Mesothelial cell of epicardium (in vitro differentiated cells): Measurements from ENCODE around the gene IRS1. TPM values are rescaled to one million over a fixed set of nuclear protein-coding genes. Genes with fewer than 3 reads are reported as not detected.

Experiments
- DNase-seq, 2 experiments: peaks; one replicate each; pipeline ENCODE4 v3.0.0; 2021; ENCODE audit warnings: low spot score in 2 of 2; ENCODE audit not compliant: unreplicated experiment in 2 of 2
- H3K27ac Mint-ChIP-seq: 2 replicates; pipeline ENCODE4 v1.8.0; 2021; ENCODE audit warnings: mixed read lengths
- H3K27me3 Mint-ChIP-seq: 2 replicates; pipeline ENCODE4 v1.8.0; 2021; ENCODE audit warnings: low read depth, mixed read lengths
- H3K36me3 Mint-ChIP-seq: 2 replicates; pipeline ENCODE4 v1.8.0; 2021; ENCODE audit warnings: mixed read lengths
- H3K4me1 Mint-ChIP-seq: 2 replicates; pipeline ENCODE4 v1.8.0; 2021; ENCODE audit warnings: mixed read lengths
- H3K4me3 Mint-ChIP-seq: 2 replicates; pipeline ENCODE4 v1.8.0; 2021; ENCODE audit warnings: mild to moderate bottlenecking, moderate library complexity, mixed read lengths
- H3K9me3 Mint-ChIP-seq: 2 replicates; pipeline ENCODE4 v1.8.0; 2021; ENCODE audit warnings: mixed read lengths
- total RNA-seq: library from RNA; stranded (reverse); gene quantifications from 3 replicates; pipeline ENCODE4 v1.2.1, GENCODE V29; 2021
- TF ChIP-seq, protein P1 (sequence below): fragments of 200-600 bp; sonication (generic); IDR thresholded peaks from one replicate; pipeline ENCODE4 v1.5.0; 2021; ENCODE audit warnings: antibody characterized with exemption; ENCODE audit not compliant: unreplicated experiment

The IRS1 gene
- total RNA-seq, 1 donor from 2014 or later: 64.2 TPM

DNA sequence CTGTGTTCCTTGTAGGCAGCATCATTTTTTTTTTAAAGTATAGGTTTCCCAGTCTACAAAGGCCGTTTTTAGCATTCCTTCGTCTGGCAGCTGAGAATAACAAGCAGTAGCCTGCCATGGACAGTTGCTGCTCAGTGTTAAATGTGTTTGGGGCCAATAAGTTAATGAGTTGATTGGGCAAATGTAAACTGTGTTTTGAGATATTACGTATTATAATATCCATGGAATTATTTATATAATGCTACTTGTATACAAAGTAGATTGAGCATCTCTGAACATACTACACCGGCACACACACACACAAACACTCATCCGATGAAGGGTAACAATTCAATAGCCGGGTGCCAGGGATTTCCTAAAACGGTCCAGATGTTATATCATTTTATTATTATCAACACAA, 97.2 kb downstream of the IRS1 start:
- Mint-ChIP-seq H3K4me3 (no peak overlapping the region), H3K36me3 (no peaks in the 10 kb centered on the region), H3K4me1 (peaks cover 21% of the 10 kb centered on the region), H3K27me3 (no peaks in the 10 kb centered on the region), H3K9me3 (peaks cover 4% of the 10 kb centered on the region), H3K27ac (no peak overlapping the region)
- no peak for DNase-seq
- TF ChIP-seq, protein P1, sequence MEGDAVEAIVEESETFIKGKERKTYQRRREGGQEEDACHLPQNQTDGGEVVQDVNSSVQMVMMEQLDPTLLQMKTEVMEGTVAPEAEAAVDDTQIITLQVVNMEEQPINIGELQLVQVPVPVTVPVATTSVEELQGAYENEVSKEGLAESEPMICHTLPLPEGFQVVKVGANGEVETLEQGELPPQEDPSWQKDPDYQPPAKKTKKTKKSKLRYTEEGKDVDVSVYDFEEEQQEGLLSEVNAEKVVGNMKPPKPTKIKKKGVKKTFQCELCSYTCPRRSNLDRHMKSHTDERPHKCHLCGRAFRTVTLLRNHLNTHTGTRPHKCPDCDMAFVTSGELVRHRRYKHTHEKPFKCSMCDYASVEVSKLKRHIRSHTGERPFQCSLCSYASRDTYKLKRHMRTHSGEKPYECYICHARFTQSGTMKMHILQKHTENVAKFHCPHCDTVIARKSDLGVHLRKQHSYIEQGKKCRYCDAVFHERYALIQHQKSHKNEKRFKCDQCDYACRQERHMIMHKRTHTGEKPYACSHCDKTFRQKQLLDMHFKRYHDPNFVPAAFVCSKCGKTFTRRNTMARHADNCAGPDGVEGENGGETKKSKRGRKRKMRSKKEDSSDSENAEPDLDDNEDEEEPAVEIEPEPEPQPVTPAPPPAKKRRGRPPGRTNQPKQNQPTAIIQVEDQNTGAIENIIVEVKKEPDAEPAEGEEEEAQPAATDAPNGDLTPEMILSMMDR: no peak

DNA sequence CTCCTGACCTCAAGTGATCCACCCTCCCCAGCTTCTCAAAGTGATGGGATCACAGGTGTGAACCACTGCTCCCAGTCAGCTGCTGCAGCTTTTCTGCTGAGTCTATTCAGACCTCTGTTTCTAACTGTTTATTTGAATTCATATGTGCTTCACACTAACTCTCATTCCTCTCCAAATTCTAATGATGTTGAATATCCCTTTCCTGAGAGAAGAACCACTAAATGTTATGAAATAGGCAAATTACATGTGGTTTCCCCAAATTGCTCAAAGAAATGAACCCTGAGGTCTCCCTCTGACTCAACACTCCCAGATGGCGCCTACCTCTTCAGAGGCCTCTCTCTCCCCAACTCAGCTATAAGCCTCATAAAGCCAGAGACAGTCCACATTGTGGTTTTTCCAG, 98.6 kb downstream of the IRS1 start:
- H3K36me3 Mint-ChIP-seq: no peaks in the 10 kb centered on the region
- H3K27ac Mint-ChIP-seq: peak overlapping the region; percentile 78
- H3K9me3 Mint-ChIP-seq: no peaks in the 10 kb centered on the region
- no peak overlapping the region for H3K4me3 Mint-ChIP-seq
- no peaks in the 10 kb centered on the region for H3K27me3 Mint-ChIP-seq
- H3K4me1 Mint-ChIP-seq: peaks cover 21% of the 10 kb centered on the region
- DNase-seq: no peak
- TF ChIP-seq, protein P1: no peak

DNA sequence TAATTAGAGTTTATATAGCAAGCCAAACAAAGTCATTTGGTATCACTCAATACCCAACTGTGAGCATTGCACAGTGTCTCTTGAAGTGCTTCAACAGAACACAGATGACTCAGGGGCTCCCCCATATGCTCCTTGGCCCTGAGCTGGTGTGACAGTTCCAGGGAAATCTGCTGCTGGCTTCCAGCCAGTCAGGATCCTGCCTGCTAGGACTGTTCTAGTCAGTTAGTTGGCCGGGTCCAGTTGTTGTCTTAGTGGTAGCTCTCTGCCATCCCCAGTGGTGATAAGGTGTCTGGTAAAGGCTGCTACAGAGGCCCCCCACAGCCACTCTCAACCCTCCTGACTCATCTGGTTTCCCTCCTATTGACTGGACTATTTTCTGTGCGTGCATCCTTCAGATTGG, 100.3 kb downstream of the IRS1 start:
- no peak overlapping the region for H3K27ac Mint-ChIP-seq
- H3K36me3 Mint-ChIP-seq: no peaks in the 10 kb centered on the region
- DNase-seq: no peak
- TF ChIP-seq, protein P1: no peak
- H3K9me3 Mint-ChIP-seq: no peaks in the 10 kb centered on the region
- H3K4me1 Mint-ChIP-seq: peaks cover 28% of the 10 kb centered on the region
- no peak overlapping the region for H3K4me3 Mint-ChIP-seq
- H3K27me3 Mint-ChIP-seq: no peaks in the 10 kb centered on the region

DNA sequence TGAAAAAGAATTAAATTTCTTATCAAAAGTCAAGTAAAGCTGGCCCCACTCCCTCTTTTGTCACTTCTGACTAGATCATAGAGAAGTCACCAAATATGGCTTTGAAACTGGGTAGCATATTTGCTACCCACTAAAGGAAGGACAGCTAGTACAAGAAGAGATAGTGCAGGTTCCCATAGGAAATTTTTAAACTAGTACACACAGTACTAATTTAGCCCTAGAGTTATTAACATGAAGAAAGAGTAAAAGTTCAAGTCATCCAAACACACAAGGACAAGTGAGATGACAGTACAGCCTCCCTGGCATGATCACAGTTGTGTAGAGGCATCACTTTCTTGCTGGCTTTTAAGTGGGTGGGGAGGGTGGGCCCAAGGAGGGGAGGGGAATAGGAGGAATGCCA, 100.9 kb downstream of the IRS1 start:
- Mint-ChIP-seq H3K27me3 (no peaks in the 10 kb centered on the region), H3K27ac (no peak overlapping the region), H3K36me3 (no peaks in the 10 kb centered on the region), H3K4me3 (no peak overlapping the region), H3K9me3 (no peaks in the 10 kb centered on the region), H3K4me1 (peaks cover 31% of the 10 kb centered on the region)
- no peak for DNase-seq
- TF ChIP-seq, protein P1: no peak

DNA sequence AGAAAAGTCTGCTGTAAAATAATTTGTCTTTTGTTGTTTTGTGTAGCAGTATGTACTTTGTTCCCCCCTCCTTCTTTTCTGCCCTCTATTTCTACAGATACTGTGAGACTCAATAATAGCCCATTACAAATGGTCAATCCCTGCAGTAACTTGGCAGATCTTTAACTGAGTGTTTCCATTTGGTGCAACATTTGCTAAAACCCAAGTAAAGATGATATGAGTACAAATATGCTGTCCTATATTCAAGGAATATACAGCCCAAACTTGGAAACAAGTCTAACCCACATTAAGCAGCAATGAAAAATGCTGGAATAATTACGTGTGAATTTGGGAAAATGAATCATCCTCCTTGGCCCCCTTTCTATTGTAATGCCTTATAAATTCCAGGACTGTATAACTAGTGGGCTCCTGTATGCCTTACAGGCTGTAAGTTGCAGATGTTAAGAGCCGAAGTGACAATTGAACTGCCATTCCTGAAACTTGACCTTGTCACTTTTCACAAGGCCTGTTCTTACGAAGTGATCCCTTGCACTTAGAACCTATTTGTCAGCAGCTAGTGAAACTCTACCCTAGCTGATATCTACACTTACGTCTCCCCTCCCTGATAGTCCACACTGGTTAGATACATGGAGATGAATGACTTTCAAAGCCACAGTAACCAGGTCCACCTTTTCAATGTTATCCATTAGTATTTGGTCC, 104.9 kb downstream of the IRS1 start:
- Mint-ChIP-seq H3K4me3 (no peak overlapping the region), H3K36me3 (no peaks in the 10 kb centered on the region), H3K27me3 (no peaks in the 10 kb centered on the region), H3K9me3 (peaks cover 4% of the 10 kb centered on the region), H3K4me1 (peaks cover 29% of the 10 kb centered on the region), H3K27ac (peak overlapping the region; percentile 5)
- no peak for DNase-seq
- TF ChIP-seq, protein P1: no peak
